ENCODE data around the gene GPALPP1. TPM values are rescaled to one million over a fixed set of nuclear protein-coding genes. Genes with fewer than 3 reads are reported as not detected.

Gene GPALPP1
- total RNA-seq, 1 donor from 2014 or later, result 18.5 TPM

DNA sequence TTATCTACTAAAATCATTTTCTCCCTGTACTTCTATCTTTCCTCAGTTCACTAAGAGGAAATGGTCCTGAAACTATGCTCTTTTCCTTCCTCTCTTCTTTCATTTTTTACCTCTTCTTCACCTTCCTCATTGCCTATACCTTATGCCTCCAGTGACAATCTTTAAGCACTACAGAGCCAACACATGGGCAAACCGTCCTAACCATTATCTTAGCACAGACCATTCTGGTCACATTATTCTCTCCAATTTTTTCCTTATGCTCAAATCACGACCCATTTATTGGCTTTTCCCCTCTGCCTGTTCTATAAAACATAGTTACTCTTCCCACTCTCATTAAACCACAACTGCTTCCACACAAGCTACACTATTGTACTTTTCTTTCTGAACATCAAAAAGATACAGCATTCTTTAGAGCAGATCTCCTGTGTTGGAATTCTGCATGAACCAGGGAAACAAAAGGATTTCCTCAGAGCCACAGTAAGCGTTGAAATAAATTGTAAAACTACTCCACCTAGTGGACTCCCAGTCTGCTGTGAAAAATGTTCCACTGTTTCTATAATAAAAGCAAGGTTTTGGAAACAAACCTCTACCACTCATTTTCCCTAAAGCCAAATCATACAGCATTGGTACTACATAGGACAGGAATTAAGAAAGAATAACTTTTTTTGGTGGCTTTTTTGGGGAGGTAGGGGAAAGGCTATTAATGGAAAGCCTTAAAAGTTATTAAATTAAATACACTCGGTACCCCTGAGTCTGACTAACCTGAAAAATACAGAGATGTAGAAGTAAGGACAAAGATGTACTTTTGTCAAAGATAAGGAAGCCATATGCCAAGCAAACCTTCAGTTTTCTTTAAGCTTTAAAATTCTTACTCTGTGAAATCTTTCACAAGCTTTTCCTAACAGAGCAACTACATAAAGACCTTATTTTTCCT lies 19.5 kb upstream of the GPALPP1 start:
- peak overlapping the region; percentile 32 for H3K4me2 ChIP-seq (ENCODE audit: low read length)
- H4K20me1 ChIP-seq (ENCODE audit: insufficient read depth, low read length), result no peaks in the 10 kb centered on the region
- peak; percentile 39 for DNase-seq (ENCODE audit: low read depth)
- peaks cover 10% of the 10 kb centered on the region for H3K79me2 ChIP-seq (ENCODE audit: insufficient read depth, low read length)
- peaks cover 5% of the 10 kb centered on the region for H3K36me3 Mint-ChIP-seq (ENCODE audit: low read depth, unreplicated experiment)
- H3K9me3 ChIP-seq (ENCODE audit: insufficient read depth, low read depth, low read length), result no peaks in the 10 kb centered on the region
- no peaks in the 10 kb centered on the region for H3K27me3 ChIP-seq (ENCODE audit: insufficient read depth, low read length)
- peaks cover 8% of the 10 kb centered on the region for H3K36me3 ChIP-seq (ENCODE audit: insufficient read depth, low read length)
- peak overlapping the region; percentile 47 for H3K9ac ChIP-seq (ENCODE audit: low read length)
- no peak overlapping the region for H3K4me3 Mint-ChIP-seq (ENCODE audit: unreplicated experiment)
- H3K4me3 ChIP-seq (ENCODE audit: insufficient read depth, low read depth, low read length), result no peak overlapping the region
- no peak overlapping the region for H2AFZ ChIP-seq (ENCODE audit: low read depth, low read length)
- no peak overlapping the region for H3K27ac Mint-ChIP-seq (ENCODE audit: unreplicated experiment)
- TF ChIP-seq EZH2 (IDR thresholded peaks at IDR 0.05; ENCODE audit: insufficient read depth, low read length), result no peak
- TF ChIP-seq, protein P1, sequence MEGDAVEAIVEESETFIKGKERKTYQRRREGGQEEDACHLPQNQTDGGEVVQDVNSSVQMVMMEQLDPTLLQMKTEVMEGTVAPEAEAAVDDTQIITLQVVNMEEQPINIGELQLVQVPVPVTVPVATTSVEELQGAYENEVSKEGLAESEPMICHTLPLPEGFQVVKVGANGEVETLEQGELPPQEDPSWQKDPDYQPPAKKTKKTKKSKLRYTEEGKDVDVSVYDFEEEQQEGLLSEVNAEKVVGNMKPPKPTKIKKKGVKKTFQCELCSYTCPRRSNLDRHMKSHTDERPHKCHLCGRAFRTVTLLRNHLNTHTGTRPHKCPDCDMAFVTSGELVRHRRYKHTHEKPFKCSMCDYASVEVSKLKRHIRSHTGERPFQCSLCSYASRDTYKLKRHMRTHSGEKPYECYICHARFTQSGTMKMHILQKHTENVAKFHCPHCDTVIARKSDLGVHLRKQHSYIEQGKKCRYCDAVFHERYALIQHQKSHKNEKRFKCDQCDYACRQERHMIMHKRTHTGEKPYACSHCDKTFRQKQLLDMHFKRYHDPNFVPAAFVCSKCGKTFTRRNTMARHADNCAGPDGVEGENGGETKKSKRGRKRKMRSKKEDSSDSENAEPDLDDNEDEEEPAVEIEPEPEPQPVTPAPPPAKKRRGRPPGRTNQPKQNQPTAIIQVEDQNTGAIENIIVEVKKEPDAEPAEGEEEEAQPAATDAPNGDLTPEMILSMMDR (IDR thresholded peaks at IDR 0.05; ENCODE audit: insufficient read depth, low read depth, low read length), result peak; percentile 92
- peak; percentile 70 for FAIRE-seq
- no peaks in the 10 kb centered on the region for H3K27me3 Mint-ChIP-seq (ENCODE audit: low read depth, unreplicated experiment)
- no peak overlapping the region for H3K27ac ChIP-seq (ENCODE audit: low read depth, low read length)
- peaks cover 6% of the 10 kb centered on the region for H3K4me1 Mint-ChIP-seq (ENCODE audit: low read depth, unreplicated experiment)
- H3K9me3 Mint-ChIP-seq (ENCODE audit: unreplicated experiment), result peaks cover 3% of the 10 kb centered on the region
- peaks cover 13% of the 10 kb centered on the region for H3K4me1 ChIP-seq (ENCODE audit: insufficient read depth, low read length)

DNA sequence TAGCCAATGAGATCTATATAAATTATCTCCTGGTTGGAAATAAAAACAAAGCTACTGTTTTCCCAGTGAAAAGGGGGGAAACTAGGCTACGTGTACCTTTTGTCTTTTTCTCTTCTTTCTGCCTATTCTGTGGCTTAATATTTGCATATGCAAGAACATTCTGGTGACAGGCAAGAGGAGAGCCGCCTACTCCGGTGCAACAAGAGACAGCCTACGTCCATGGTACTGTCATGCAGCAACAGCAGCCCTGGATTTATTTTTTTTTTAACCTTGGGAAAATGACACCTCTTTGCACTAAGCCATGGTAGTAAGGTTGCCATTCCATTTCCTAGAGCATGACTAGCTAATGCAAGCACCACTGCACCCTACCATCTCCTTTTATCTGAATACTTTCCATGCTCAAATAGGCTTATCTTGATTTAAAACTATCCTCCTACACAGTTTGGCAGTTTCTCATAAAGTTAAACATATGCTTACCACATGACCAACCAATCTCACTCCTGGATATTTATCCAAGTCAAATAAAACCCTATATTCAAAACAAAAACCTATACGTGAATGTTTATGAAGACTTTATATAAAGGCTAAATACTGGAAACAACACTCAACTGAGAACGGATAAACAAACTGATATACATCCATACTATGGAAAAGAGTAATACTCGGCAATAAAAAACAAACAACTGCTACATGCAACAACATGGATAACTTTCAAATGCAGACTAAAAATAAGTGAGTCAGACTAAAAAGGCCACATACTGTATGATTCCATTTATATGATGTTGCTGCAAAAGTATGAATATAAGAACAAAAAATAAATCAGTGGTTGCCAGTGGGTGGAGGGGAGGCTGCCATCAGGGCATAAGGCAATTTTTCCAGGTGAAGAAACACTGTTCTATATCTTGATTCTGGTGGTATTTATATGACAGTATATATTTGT lies 17.4 kb upstream of the GPALPP1 start:
- TF ChIP-seq, protein P1 (IDR thresholded peaks at IDR 0.05; ENCODE audit: insufficient read depth, low read depth, low read length), result no peak
- TF ChIP-seq EZH2 (IDR thresholded peaks at IDR 0.05; ENCODE audit: insufficient read depth, low read length), result no peak
- no peak overlapping the region for H3K27ac ChIP-seq (ENCODE audit: low read depth, low read length)
- peaks cover 13% of the 10 kb centered on the region for H3K4me1 ChIP-seq (ENCODE audit: insufficient read depth, low read length)
- H3K36me3 Mint-ChIP-seq (ENCODE audit: low read depth, unreplicated experiment), result peaks cover 1% of the 10 kb centered on the region
- H3K9ac ChIP-seq (ENCODE audit: low read length), result no peak overlapping the region
- no peaks in the 10 kb centered on the region for H3K27me3 ChIP-seq (ENCODE audit: insufficient read depth, low read length)
- peak; percentile 71 for DNase-seq (ENCODE audit: low read depth)
- peaks cover 8% of the 10 kb centered on the region for H3K36me3 ChIP-seq (ENCODE audit: insufficient read depth, low read length)
- no peaks in the 10 kb centered on the region for H3K9me3 Mint-ChIP-seq (ENCODE audit: unreplicated experiment)
- H3K4me3 ChIP-seq (ENCODE audit: insufficient read depth, low read depth, low read length), result no peak overlapping the region
- FAIRE-seq, result no peak
- peaks cover 10% of the 10 kb centered on the region for H3K79me2 ChIP-seq (ENCODE audit: insufficient read depth, low read length)
- peaks cover 6% of the 10 kb centered on the region for H3K4me1 Mint-ChIP-seq (ENCODE audit: low read depth, unreplicated experiment)
- no peaks in the 10 kb centered on the region for H3K27me3 Mint-ChIP-seq (ENCODE audit: low read depth, unreplicated experiment)
- H3K4me3 Mint-ChIP-seq (ENCODE audit: unreplicated experiment), result no peak overlapping the region
- no peak overlapping the region for H3K27ac Mint-ChIP-seq (ENCODE audit: unreplicated experiment)
- no peaks in the 10 kb centered on the region for H3K9me3 ChIP-seq (ENCODE audit: insufficient read depth, low read depth, low read length)
- no peaks in the 10 kb centered on the region for H4K20me1 ChIP-seq (ENCODE audit: insufficient read depth, low read length)
- H3K4me2 ChIP-seq (ENCODE audit: low read length), result no peak overlapping the region
- H2AFZ ChIP-seq (ENCODE audit: low read depth, low read length), result no peak overlapping the region
